HG02840 (cell line): Measurements from ENCODE around the gene RABGEF1.
"Not testable (repeated sequence)": the region's sequence is repeated elsewhere in the genome, so short reads cannot be mapped to it uniquely, and the experiment has no call there.

ENCODE experiments used
- ATAC-seq: cut with Tn5 transposase; IDR thresholded peaks from one replicate; pipeline ENCODE4 v1.9.1; 2021; ENCODE audit warnings: mild to moderate bottlenecking, moderate library complexity, moderate number of reproducible peaks; ENCODE audit not compliant: unreplicated experiment, low FRiP score

RABGEF1 gene

GRCh38 chr7:66800591-66800990 lies 60.1 kb downstream of the RABGEF1 start:
- ATAC-seq: no peak

- no peak for ATAC-seq
Measured at GRCh38 chr7:66804001-66804400, 63.5 kb downstream of the RABGEF1 start.

GRCh38 chr7:66807736-66808135 lies 67.2 kb downstream of the RABGEF1 start:
- ATAC-seq: no peak

- ATAC-seq: no peak
Measured at GRCh38 chr7:66810716-66811115, 70.2 kb downstream of the RABGEF1 start.

GRCh38 chr7:66815186-66815875 lies 74.8 kb downstream of the RABGEF1 start:
- ATAC-seq: not testable (repeated sequence)

- no peak for ATAC-seq
Measured at GRCh38 chr7:66815951-66816350, 75.4 kb downstream of the RABGEF1 start.

GRCh38 chr7:66816658-66817057 lies 76.1 kb downstream of the RABGEF1 start:
- not testable (repeated sequence) for ATAC-seq

GRCh38 chr7:66817208-66817795 lies 76.8 kb downstream of the RABGEF1 start:
- ATAC-seq: not testable (repeated sequence)

GRCh38 chr7:66817956-66818355 lies 77.4 kb downstream of the RABGEF1 start:
- not testable (repeated sequence) for ATAC-seq

- ATAC-seq: no peak
Measured at GRCh38 chr7:66824041-66824440, 83.5 kb downstream of the RABGEF1 start.

GRCh38 chr7:66825538-66825937 lies 85.0 kb downstream of the RABGEF1 start:
- ATAC-seq: not testable (repeated sequence)

- ATAC-seq: no peak
Measured at GRCh38 chr7:66826649-66827048, 86.1 kb downstream of the RABGEF1 start.

GRCh38 chr7:66830976-66831375 lies 90.4 kb downstream of the RABGEF1 start:
- ATAC-seq: not testable (repeated sequence)

- ATAC-seq: no peak
Measured at GRCh38 chr7:66832531-66833351, 92.2 kb downstream of the RABGEF1 start.

- no peak for ATAC-seq
Measured at GRCh38 chr7:66837007-66837406, 96.5 kb downstream of the RABGEF1 start.

- no peak for ATAC-seq
Measured at GRCh38 chr7:66837661-66838060, 97.1 kb downstream of the RABGEF1 start.

GRCh38 chr7:66839814-66840213 lies 99.3 kb downstream of the RABGEF1 start:
- ATAC-seq: no peak

- ATAC-seq: no peak
Measured at GRCh38 chr7:66840316-66840715, 99.8 kb downstream of the RABGEF1 start.

GRCh38 chr7:66841898-66842297 lies 101.4 kb downstream of the RABGEF1 start:
- no peak for ATAC-seq

- ATAC-seq: not testable (repeated sequence)
Measured at GRCh38 chr7:66843492-66843891, 103.0 kb downstream of the RABGEF1 start.
